HCT116 (cell line): Measurements from ENCODE around the gene PPP2R3A. TPM values are rescaled to one million over a fixed set of nuclear protein-coding genes. Genes with fewer than 3 reads are reported as not detected.
"Not testable (repeated sequence)": the region's sequence is repeated elsewhere in the genome, so short reads cannot be mapped to it uniquely, and the experiment has no call there.

Experiments
- ATAC-seq: fragments of 200-7000 bp; cut with Tn5 transposase; 2 replicates; pipeline ENCODE4 v1.9.1; 2020; ENCODE audit warnings: mild to moderate bottlenecking, moderate library complexity
- BruUV-seq: library from RNA; stranded (reverse); fragments of 400-500 nt; replicated peaks from 2 replicates; lab custom pipeline; 2021; lab: Mats Ljungman, UMichigan
- CTCF ChIA-PET: fragments of 300-600 bp; sonication (Branson Sonifier 250); formaldehyde crosslinking; loops from one replicate; lab custom pipeline; 2021; ENCODE audit warnings: antibody characterized with exemption; lab: Charles Lee
- POLR2A ChIA-PET: fragments of 300-600, 350-600 bp; sonication (Branson Sonifier 250); formaldehyde crosslinking; loops from one replicate; lab custom pipeline; 2021; ENCODE audit warnings: antibody characterized with exemption; lab: Charles Lee
- RAD21 ChIA-PET, 2 experiments: fragments of 300-600 bp; sonication (Branson Sonifier 250); formaldehyde crosslinking; loops; one replicate each; lab custom pipeline; 2023; ENCODE audit warnings: low total read pairs in 2 of 2; ENCODE audit not compliant: uncharacterized antibody in 2 of 2, unreplicated experiment in 2 of 2, low non-redundant PET in 1 of 2; lab: Charles Lee
- DNase-seq: peaks from one replicate; pipeline ENCODE4 v3.0.0-alpha.2; 2010; ENCODE audit warnings: low read depth, low spot score
- H2AFZ ChIP-seq: fragments of 200-600 bp; shearing (Covaris generic), sonication (generic); 2 replicates; pipeline ENCODE4 v1.6.1; 2017; ENCODE audit warnings: low read depth, mixed run types, mixed read lengths, antibody characterized with exemption, low read length; ENCODE audit not compliant: poor library complexity, severe bottlenecking
- H3K27ac ChIP-seq: 2 replicates; pipeline ENCODE4 v1.5.1; 2012; ENCODE audit warnings: low read depth, low read length
- H3K27me3 ChIP-seq: fragments of 200-600 bp; sonication (generic); 2 replicates; pipeline ENCODE4 v1.6.1; 2016; ENCODE audit warnings: mixed run types, low read length, mixed read lengths; ENCODE audit not compliant: insufficient read depth
- H3K36me3 ChIP-seq, 2 experiments: fragments of 200-500 bp in 1 of 2; fragments of 200-600 bp in 1 of 2; sonication (Bioruptor generic) in 1 of 2; sonication (generic) in 1 of 2; 2 replicates each; pipeline versions ENCODE4 v1.5.1 to v1.6.1; 2014 to 2016; ENCODE audit warnings: low read length in 2 of 2, inconsistent platforms in 1 of 2, mixed read lengths in 1 of 2, mixed run types in 1 of 2; ENCODE audit not compliant: insufficient read depth in 2 of 2, control insufficient read depth in 1 of 2
- H3K4me1 ChIP-seq, 2 experiments: fragments of 200-600 bp in 1 of 2; sonication (generic) in 1 of 2; 2 replicates each; pipeline versions ENCODE4 v1.5.1 to v1.6.1; 2012 to 2017; ENCODE audit warnings: low read length in 2 of 2, inconsistent platforms in 1 of 2, mild to moderate bottlenecking in 1 of 2, mixed read lengths in 1 of 2, mixed run types in 1 of 2, moderate library complexity in 1 of 2; ENCODE audit not compliant: insufficient read depth in 2 of 2, control insufficient read depth in 1 of 2
- H3K4me2 ChIP-seq: fragments of 200-600 bp; sonication (generic); 2 replicates; pipeline ENCODE4 v1.6.1; 2017; ENCODE audit warnings: mixed run types, low read length, mixed read lengths
- H3K4me3 ChIP-seq, 2 experiments: fragments of 200-600 bp in 1 of 2; sonication (generic) in 1 of 2; replicated peaks in 1 of 2; 2 replicates each; pipeline ENCODE4 v1.5.1; 2011 to 2016; ENCODE audit warnings: low read length in 2 of 2, control low read depth in 1 of 2, low read depth in 1 of 2, mild to moderate bottlenecking in 1 of 2, mixed read lengths in 1 of 2, mixed run types in 1 of 2
- H3K79me2 ChIP-seq: fragments of 200-600 bp; sonication (generic); 2 replicates; pipeline ENCODE4 v1.6.1; 2017; ENCODE audit warnings: mild to moderate bottlenecking, mixed run types, low read length, moderate library complexity, mixed read lengths; ENCODE audit not compliant: insufficient read depth
- H3K9ac ChIP-seq: fragments of 200-600 bp; sonication (generic); 2 replicates; pipeline ENCODE4 v1.6.1; 2016; ENCODE audit warnings: low read length, mixed read lengths
- H3K9me2 ChIP-seq: fragments of 200-600 bp; sonication (generic), shearing (Covaris generic); 2 replicates; pipeline ENCODE4 v1.6.1; 2017; ENCODE audit warnings: mixed run types, mild to moderate bottlenecking, moderate library complexity; ENCODE audit not compliant: insufficient read depth
- H3K9me3 ChIP-seq, 2 experiments: fragments of 200-500 bp in 1 of 2; fragments of 200-600 bp in 1 of 2; sonication (Bioruptor generic) in 1 of 2; sonication (generic) in 1 of 2; 2 replicates each; pipeline ENCODE4 v1.6.1; 2014 to 2017; ENCODE audit warnings: low read length in 2 of 2, mixed read lengths in 2 of 2, inconsistent platforms in 1 of 2, low read depth in 1 of 2, mild to moderate bottlenecking in 1 of 2, mixed run types in 1 of 2, moderate library complexity in 1 of 2; ENCODE audit not compliant: control insufficient read depth in 1 of 2, insufficient read depth in 1 of 2
- H4K20me1 ChIP-seq: fragments of 200-600 bp; sonication (generic), shearing (Covaris generic); 2 replicates; pipeline ENCODE4 v1.6.1; 2017; ENCODE audit warnings: mixed run types, mild to moderate bottlenecking, moderate library complexity; ENCODE audit not compliant: insufficient read depth
- ATF3 ChIP-seq: IDR thresholded peaks from 2 replicates; pipeline ENCODE4 v1.6.1; 2012
- EGR1 ChIP-seq: IDR thresholded peaks from 2 replicates; pipeline ENCODE4 v1.6.1; 2012; ENCODE audit warnings: low read depth
- EZH2phosphoT487 ChIP-seq: fragments of 200-600 bp; IDR thresholded peaks from 2 replicates; pipeline ENCODE4 v1.6.1; 2018; ENCODE audit warnings: antibody characterized with exemption, borderline replicate concordance
- POLR2A ChIP-seq: IDR thresholded peaks from 2 replicates; pipeline ENCODE4 v1.7.0; 2011; ENCODE audit warnings: borderline replicate concordance; ENCODE audit not compliant: insufficient read depth, insufficient read length; ENCODE audit errors: extremely low read depth
- POLR2AphosphoS5 ChIP-seq: IDR thresholded peaks from 2 replicates; pipeline ENCODE4 v1.6.1; 2011; ENCODE audit warnings: mild to moderate bottlenecking, low read depth, low read length, moderate library complexity
- YY1 ChIP-seq: IDR thresholded peaks from 2 replicates; pipeline ENCODE4 v1.6.1; 2011; ENCODE audit warnings: low read length, low read depth, moderate library complexity, mild to moderate bottlenecking; ENCODE audit not compliant: insufficient replicate concordance; ENCODE audit errors: extremely low read depth
- ZFX ChIP-seq: fragments of 450-650 bp; IDR thresholded peaks from 2 replicates; pipeline ENCODE4 v1.6.1; 2017
- ZNF274 ChIP-seq: fragments of 200-500 bp; sonication (Bioruptor generic); IDR thresholded peaks from 2 replicates; pipeline ENCODE4 v1.6.1; 2014; ENCODE audit warnings: mild to moderate bottlenecking, low read depth, low read length, inconsistent platforms
- intact Hi-C: fragments of 100-400 bp; cut with micrococcal nuclease; formaldehyde crosslinking; loops from 2 replicates; pipeline ENCODE4 v1.10.0; 2022
- total RNA-seq: library from RNA; stranded (reverse); gene quantifications from one replicate; pipeline ENCODE4 v1.2.1, GENCODE V29; 2021; ENCODE audit not compliant: unreplicated experiment
- TF ChIP-seq, protein P1 (sequence below), 3 experiments: fragments of 200-600 bp in 1 of 3; sonication (generic) in 1 of 3; IDR thresholded peaks in 2 of 3; conservative IDR thresholded peaks in 1 of 3; 2 replicates each; pipeline ENCODE4 v1.5.1; 2012 to 2017; ENCODE audit warnings: low read depth in 2 of 3, low read length in 2 of 3, antibody characterized with exemption in 1 of 3, borderline replicate concordance in 1 of 3, control low read depth in 1 of 3, mild to moderate bottlenecking in 1 of 3, mixed read lengths in 1 of 3, mixed run types in 1 of 3, moderate library complexity in 1 of 3; ENCODE audit not compliant: insufficient read depth in 1 of 3

PPP2R3A gene
- total RNA-seq, 1 experiment from 2014 or later, result 6.1 TPM

- CTCF ChIA-PET, H2AFZ ChIP-seq, DNase-seq, RAD21 ChIA-PET, H3K4me3 ChIP-seq, ATAC-seq, BruUV-seq, H3K27ac ChIP-seq, H3K9me2 ChIP-seq, POLR2A ChIA-PET, H3K4me2 ChIP-seq, H3K79me2 ChIP-seq, H4K20me1 ChIP-seq, H3K36me3 ChIP-seq, intact Hi-C loops, H3K4me1 ChIP-seq, H3K27me3 ChIP-seq, H3K9ac ChIP-seq, H3K9me3 ChIP-seq: not testable (repeated sequence)
These were observed 119.5 kb downstream of the PPP2R3A start for GRCh38 chr3:136085067-136085466.

DNA sequence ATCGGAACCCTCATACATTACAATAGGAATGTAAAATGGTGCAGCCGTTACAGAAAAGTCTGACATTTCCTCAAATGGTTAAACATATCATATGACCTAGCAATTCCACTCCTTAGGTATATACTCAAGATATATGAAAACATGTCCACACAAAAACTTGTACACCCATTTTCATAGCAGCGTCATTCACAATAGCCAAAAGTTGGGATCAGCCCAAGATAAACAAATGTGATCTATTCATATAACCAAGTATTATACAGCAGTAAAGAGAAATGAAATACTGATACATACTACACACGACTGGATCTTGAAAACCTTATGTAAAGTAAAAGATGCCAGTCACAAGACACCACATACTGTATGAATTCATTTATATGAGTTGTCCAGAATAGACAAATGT lies 128.2 kb downstream of the PPP2R3A start:
- Histone ChIP-seq H3K9me3 (no peaks in the 10 kb centered on the region), H3K9me2 (no peaks in the 10 kb centered on the region), H3K79me2 (no peaks in the 10 kb centered on the region), H3K36me3 (no peaks in the 10 kb centered on the region), H3K4me3 (no peak overlapping the region), H3K9ac (no peak overlapping the region), H3K27ac (no peak overlapping the region), H2AFZ (no peak overlapping the region), H4K20me1 (no peaks in the 10 kb centered on the region), H3K27me3 (no peaks in the 10 kb centered on the region), H3K4me2 (no peak overlapping the region), H3K4me1 (no peaks in the 10 kb centered on the region)
- CTCF ChIA-PET, result no interaction called here
- RAD21 ChIA-PET, result no interaction called here
- no peak for ATAC-seq
- intact Hi-C loops, result no loop called here
- POLR2A ChIA-PET, result no interaction called here
- TF ChIP-seq ZNF274 (no peak), POLR2AphosphoS5 (no peak), EZH2phosphoT487 (no peak), YY1 (no peak), ZFX (no peak), ATF3 (no peak), POLR2A (no peak), EGR1 (no peak)
- TF ChIP-seq, protein P1, sequence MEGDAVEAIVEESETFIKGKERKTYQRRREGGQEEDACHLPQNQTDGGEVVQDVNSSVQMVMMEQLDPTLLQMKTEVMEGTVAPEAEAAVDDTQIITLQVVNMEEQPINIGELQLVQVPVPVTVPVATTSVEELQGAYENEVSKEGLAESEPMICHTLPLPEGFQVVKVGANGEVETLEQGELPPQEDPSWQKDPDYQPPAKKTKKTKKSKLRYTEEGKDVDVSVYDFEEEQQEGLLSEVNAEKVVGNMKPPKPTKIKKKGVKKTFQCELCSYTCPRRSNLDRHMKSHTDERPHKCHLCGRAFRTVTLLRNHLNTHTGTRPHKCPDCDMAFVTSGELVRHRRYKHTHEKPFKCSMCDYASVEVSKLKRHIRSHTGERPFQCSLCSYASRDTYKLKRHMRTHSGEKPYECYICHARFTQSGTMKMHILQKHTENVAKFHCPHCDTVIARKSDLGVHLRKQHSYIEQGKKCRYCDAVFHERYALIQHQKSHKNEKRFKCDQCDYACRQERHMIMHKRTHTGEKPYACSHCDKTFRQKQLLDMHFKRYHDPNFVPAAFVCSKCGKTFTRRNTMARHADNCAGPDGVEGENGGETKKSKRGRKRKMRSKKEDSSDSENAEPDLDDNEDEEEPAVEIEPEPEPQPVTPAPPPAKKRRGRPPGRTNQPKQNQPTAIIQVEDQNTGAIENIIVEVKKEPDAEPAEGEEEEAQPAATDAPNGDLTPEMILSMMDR (IDR thresholded peaks at IDR 0.05 in 2 of 3, conservative IDR thresholded peaks at IDR 0.05 in 1 of 3; ENCODE audit: borderline replicate concordance in 1 of 3, insufficient read depth in 1 of 3, low read depth in 2 of 3, low read length in 2 of 3), result no peak
- no TSS peak for BruUV-seq
- DNase-seq, result no peak
